SIG-M5 (cell line): ENCODE data around the gene CACNB4.

ENCODE experiments used
- DNase-seq: peaks from one replicate; lab custom pipeline; 2025; lab: John Stamatoyannopoulos, UW

CACNB4 gene

GRCh38 chr2:151786483-151786882 lies 312.4 kb downstream of the CACNB4 start:
- DNase-seq, result no peak

GRCh38 chr2:151786077-151786476 lies 312.8 kb downstream of the CACNB4 start:
- DNase-seq, result no peak

DNA sequence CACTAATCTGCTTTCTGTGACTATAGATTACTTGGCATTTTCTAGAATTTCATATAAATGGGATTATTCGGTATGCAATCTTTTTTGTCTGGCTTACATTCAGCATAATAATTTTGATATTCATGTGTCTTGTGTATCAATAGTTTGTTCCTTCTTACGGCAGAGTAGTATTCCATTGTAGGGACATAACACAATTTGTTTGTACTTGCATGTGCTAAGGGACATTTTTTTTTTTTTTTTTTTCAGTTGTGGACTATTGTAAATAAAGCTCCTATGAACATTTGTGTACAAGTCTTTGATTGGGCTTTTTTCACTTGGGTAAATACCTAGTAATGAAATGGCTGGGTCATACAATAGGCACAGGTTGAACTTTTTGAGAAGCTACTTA lies 315.7 kb downstream of the CACNB4 start:
- no peak for DNase-seq
